NK-92 (cell line): ENCODE data around the gene MET.
"Not testable (repeated sequence)": the region's sequence is repeated elsewhere in the genome, so short reads cannot be mapped to it uniquely, and the experiment has no call there.

Source experiments
- DNase-seq: peaks from one replicate; lab custom pipeline; 2025; ENCODE audit not compliant: unreplicated experiment; lab: John Stamatoyannopoulos, UW

The MET gene

DNA sequence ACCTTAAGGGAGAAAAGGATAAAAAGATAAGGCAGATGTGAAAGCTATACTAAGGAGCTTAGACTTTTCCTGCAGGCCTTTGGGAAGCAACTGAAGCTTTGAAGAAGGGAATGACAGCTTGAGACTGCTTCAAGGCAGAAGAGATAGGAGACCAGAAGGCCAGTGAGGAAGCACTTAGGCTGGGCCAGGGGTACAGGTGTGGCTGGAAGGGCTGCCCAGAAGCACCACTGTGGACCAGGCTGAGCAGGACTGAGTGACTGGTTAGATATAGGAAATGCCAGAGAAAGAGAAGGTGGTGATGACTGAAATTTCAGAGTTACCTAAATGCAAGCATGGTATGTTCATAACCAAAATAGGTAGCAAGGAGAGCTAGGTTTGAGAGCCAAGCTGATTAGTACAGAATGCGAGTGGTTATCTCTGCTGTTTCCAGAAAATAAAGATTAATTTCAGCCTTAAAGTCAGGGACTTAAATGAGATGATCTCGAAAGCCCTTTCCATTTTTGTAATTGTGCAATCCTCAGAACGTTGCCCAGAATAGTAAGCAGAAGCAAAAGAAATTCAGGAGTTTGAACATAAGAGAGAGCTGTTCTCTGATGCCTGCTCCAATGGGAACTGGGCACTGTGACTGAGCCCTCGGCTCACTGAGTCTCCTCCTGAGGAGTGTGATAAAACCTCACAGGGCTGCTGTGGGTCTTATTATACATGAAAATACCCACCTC, 54.9 kb downstream of the MET start:
- no peak for DNase-seq

DNA sequence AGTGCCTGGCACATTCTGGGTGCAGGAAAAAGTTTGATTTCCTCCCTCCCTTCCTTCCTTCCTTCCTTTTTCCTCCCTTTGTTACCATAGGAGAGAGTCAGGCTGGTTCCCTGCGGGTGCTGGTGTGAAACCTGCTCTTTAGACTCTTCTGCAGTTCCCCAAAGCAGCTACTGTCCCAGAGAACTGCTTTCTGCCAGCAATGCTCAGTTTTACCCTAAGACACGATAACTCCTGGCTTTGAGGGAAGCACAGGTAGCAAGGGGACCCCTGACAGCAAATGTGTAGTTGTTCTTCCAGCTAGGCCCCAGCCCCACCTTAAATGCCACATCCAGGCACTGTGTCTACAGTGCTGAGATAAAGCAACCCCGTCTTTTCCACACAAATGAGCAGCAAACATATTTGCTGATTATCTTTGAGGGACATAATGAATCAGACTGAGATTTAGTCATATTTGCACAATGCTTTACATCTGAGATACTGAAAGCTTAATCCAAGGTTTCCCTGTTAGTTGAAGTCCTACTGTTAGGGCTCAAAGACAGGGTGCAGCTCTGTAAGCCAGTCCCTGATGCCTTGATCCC, 55.5 kb downstream of the MET start:
- no peak for DNase-seq

DNA sequence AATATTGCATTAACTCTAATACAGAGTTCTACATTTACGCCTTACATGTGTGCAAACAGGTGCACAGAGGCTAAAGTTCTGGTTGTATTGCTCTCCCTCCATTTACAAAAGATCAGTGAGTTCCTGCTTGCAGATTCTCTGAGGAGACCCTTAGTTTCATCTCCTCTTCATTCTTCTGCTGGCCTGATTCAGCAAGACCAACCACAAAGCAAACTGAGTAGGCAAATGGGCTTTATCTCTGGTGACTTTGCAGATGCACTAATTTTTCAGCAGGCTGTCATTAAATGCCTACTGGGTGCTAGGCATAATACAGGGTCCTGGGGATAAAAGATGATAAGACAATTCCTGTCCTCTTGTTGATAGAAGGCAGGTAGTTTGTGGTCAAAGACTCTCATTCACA, 56.4 kb downstream of the MET start:
- DNase-seq, result no peak

DNA sequence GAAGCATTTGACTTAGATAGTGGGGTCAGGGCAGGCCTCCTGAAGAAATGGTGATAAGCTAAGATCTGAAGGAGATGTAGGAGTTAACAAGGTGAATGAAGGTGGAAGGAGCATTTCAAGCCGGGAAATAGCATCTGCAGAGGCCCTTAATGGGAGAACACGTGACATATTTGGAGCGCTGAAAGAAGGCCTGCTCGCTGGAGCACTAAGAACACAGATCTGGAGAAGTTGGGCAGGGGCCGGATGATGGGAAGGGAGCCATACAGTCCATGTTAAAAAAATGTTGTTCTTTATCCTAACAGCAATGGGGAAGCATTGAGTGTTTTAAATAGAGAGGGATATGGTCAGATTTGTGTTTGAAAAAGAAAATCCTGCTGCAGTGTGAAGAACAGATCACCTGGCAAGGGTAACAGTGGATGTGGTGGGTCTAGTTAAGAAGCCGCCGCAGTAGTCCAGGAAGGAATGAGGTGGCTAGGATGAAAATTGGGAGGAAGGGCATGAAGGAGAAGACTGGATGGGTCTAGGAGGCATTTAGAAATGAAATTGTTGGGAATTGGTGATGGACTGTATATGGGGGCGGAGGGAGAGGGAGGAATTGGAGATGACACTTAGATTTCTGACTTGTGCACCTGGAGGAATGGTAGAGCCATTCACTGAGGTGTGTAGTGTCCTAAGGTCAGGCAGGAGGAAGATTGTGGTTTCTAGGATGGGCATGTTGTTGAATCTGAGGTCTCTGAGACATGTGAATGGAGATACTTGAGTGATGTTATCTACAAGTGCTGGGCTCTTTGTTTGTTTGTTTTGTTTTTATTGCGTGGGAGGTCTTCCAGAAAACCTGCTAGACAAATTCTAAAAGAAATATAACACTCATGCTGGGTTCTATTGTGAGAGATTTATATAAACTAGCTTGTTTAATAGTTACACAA, 58.4 kb downstream of the MET start:
- no peak for DNase-seq

DNA sequence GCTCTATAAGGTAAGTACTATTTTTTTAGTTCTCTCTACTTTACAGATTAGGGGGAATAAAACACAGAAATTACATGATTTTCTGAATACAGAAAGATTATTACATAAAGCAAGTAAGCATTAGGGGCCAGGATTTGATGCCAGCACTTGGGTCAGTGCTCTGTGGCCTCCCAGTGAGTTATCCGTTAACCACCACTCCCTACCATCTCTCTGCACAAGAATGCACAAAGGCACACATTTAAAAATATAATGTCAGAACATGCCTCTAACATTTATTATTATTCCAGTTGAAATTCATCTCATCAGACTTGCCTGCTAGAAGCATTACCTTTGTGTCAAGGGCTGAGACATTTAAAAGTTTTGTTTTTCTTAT, 59.0 kb downstream of the MET start:
- no peak for DNase-seq

DNA sequence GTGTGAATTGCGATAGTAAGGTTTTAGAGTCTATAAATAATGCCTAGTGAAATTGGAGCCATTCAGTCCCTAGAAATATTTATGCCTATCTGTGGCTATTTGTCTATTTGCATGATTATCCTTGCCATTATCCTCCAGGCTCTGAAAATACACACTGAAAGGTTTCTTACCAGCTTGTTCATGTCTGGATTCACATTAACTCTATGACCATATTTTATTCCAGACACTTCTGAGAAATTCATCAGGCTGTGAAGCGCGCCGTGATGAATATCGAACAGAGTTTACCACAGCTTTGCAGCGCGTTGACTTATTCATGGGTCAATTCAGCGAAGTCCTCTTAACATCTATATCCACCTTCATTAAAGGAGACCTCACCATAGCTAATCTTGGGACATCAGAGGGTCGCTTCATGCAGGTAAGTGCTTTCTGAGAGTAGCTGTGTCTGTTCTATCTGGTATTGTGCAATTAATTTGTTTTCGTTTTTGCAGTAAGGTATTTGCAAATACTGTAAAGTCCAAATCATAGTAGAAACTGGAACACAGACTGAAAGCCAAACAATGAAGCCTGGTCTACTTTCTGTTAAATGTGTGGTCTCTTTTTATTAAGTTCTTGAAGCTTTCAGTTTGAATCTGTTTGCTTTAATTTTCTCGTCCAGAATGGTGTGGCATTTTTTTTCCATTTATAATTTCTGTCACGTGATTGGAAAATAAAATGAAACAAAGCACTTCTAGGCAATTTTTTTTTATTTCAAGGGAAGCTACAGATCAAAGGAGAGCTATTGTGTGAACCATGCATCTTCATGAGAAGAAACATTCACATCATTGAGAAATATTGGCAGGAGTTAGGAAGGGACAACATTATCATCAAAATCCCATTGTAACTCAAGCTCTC, 59.7 kb downstream of the MET start:
- DNase-seq, result no peak

- no peak for DNase-seq
Measured at GRCh38 chr7:116732788-116733694, 61.0 kb downstream of the MET start.

GRCh38 chr7:116733924-116734580, 62.1 kb downstream of the MET start:
- no peak for DNase-seq

DNA sequence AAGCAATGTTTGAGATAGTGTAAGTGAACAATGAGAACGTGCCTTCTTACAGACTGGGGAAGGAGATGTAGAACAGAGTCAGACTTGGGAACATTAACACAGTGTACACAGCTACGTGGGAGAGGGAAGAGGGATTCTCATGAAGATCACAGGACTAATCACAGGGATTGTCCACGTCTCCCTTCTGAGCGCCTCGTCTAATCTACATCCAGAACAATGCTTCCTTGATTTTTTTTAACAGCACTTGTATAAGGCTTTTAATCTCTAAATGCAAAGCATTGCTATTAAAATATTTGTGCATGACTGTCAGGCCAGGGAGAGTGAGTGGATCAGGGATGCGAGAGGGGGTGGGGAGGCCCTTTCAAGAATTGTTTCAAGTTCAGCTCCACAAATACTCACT, 62.7 kb downstream of the MET start:
- no peak for DNase-seq

GRCh38 chr7:116736927-116737715, 65.1 kb downstream of the MET start:
- no peak for DNase-seq

DNA sequence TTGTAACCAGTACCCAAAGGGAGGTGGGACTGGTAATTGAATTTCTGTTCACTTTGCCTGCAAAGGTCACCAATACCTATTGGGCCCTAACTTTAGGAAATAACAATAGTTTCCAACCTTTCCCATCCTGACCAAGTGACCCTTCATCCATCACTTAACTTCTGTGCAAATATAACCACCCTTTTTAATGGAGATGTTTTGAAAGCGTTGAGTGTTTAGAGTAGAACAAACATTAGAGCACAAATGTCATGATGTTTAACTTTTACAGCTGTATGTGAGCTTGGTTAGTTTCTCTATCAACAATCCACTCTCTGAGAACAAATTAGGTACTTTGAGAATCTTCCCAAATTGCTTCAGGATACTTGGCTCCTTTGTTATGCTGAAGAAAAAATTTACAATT, 66.4 kb downstream of the MET start:
- no peak for DNase-seq

GRCh38 chr7:116739307-116739706, 67.3 kb downstream of the MET start:
- no peak for DNase-seq

DNA sequence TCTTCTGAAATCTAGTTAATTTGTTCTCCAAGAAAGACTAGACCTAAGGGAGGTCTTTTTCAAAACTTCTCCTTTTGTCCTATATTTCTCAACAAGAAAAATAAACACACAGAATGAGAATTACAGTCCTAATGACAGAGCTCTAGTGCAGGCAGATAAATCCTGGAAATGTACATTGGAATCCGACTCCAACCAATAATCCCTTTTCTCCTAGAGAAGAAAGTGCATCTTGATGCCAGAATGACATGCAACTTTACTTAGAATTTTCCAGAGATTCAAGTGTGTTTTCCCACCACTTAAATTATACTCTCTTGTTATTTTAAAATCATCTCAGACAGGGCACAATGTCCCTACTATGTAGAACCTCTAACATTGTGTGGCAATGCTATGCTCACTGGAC, 68.2 kb downstream of the MET start:
- DNase-seq, result no peak

GRCh38 chr7:116740755-116741462, 68.9 kb downstream of the MET start:
- no peak for DNase-seq

- DNase-seq, result no peak
Measured at GRCh38 chr7:116741625-116742316, 69.8 kb downstream of the MET start.

- DNase-seq, result no peak
Measured at GRCh38 chr7:116742641-116743040, 70.6 kb downstream of the MET start.

GRCh38 chr7:116743835-116744234, 71.8 kb downstream of the MET start:
- not testable (repeated sequence) for DNase-seq
